Measurements from ENCODE around the gene HACE1.

The HACE1 gene

DNA sequence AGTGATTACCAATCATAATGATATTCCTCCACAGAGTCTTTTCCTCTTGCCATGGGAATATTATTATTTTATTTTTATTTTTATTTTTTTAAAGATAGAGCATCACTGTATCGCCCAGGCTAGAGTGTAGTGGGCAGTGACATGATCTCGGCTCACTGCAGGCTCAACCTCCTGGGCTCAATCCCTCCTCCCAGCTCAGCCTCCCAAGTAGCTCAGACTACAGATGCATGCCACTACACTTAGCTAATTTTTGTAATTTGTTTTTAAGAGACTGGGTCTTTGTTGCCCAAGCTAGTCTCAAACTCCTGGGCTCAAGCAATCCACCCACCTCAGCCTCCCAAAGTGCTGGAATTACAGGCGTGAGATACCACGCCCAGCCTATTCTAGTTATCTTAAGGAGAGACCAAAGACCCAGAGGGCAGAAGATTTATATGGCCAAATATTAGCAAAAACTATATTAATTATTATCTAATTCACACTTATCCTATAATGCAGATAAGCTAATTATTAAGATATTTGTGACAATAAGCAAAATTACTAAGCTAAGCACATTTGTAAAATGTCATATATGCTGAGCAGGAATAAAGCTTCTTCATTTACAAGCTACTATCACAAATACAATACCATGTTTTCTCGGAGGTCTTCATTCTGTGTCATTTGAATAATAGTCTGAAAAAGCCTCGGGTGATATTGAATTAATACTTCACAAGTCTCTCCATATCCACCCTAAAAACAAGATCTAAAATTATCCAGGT, 63.5 kb downstream of the HACE1 start:
- FAIRE-seq (no peak), DNase-seq (ENCODE audit: insufficient read length, low spot score) (no peak)
- TF ChIP-seq TAF1 (IDR thresholded peaks at IDR 0.05; ENCODE audit: low read depth, low read length) (no peak), POU2F2 (IDR thresholded peaks at IDR 0.05; ENCODE audit: low read depth, low read length) (no peak), SPI1 (IDR thresholded peaks at IDR 0.05; ENCODE audit: low read depth, low read length) (no peak), POLR2AphosphoS5 (IDR thresholded peaks at IDR 0.05; ENCODE audit: low read depth, low read length) (no peak), POLR2A (IDR thresholded peaks at IDR 0.05; ENCODE audit: low read depth, low read length) (no peak), PAX5 (IDR thresholded peaks at IDR 0.05; ENCODE audit: insufficient read depth, low read length, severe bottlenecking) (no peak)

DNA sequence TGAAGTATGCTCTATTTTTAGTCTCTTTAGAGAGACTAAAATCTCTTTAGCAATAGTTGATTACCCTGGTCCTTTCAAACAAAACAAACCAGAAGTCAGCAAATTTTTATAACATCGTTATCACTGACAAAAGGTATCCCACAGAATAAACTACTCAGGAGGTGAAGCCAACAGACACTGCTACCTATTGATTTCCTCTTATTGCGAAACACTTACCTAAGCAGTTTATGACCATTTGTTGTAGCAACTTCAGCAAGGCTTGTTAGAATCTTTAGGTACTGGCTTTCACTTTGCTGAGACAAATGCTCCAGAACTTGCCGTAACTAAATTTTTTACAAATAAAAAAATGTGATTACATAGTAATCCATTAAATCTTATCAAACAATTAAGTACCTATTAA, 64.4 kb downstream of the HACE1 start:
- TF ChIP-seq POLR2AphosphoS5 (IDR thresholded peaks at IDR 0.05; ENCODE audit: low read depth, low read length) (no peak), TAF1 (IDR thresholded peaks at IDR 0.05; ENCODE audit: low read depth, low read length) (no peak), PAX5 (IDR thresholded peaks at IDR 0.05; ENCODE audit: insufficient read depth, low read length, severe bottlenecking) (no peak), POLR2A (IDR thresholded peaks at IDR 0.05; ENCODE audit: low read depth, low read length) (no peak), POU2F2 (IDR thresholded peaks at IDR 0.05; ENCODE audit: low read depth, low read length) (no peak), SPI1 (IDR thresholded peaks at IDR 0.05; ENCODE audit: low read depth, low read length) (no peak)
- DNase-seq (ENCODE audit: insufficient read length, low spot score), result no peak
- FAIRE-seq, result no peak

DNA sequence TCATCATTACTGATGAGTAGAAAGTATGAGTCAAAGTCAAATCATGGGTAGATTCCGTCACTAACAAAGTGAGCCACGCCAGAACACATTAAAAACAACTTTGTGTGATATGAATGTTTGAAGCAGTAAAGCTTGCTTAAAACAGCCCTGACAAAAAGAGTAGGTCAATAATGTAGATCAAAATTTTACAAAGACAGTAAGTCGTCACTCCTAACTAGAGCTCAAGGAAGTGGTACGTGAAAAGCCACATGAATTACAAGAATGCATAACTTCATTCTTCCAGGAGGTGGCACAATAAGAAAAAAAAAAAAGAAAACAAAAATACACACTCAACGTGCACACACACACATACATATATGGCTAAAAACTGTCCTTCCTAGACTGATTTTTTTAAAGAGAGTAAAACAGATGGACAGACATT, 69.9 kb downstream of the HACE1 start:
- DNase-seq (ENCODE audit: insufficient read length, low spot score), result no peak

DNA sequence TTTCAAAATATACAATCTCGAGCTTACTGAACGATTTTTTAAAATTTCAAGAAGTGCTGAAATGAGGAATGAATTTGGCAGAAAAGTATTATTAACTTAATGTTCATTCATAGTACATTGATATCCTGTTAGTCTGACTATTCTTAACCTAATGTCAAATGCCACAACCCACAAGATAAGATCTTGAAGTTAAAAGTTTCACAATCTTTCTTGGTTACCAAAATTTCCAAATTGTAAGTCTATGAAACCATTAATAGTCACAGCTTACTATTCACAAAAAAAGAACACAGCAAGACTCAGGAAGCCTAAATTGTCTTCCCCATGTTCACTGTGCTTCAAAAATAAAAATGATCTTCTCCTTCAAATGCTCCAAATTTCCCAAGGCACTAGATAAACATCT, 71.3 kb downstream of the HACE1 start:
- no peak for TF ChIP-seq POU2F2 (IDR thresholded peaks at IDR 0.05; ENCODE audit: low read depth, low read length)
- TF ChIP-seq POLR2A (IDR thresholded peaks at IDR 0.05; ENCODE audit: low read depth, low read length), result no peak
- TF ChIP-seq SPI1 (IDR thresholded peaks at IDR 0.05; ENCODE audit: low read depth, low read length), result no peak
- no peak for TF ChIP-seq PAX5 (IDR thresholded peaks at IDR 0.05; ENCODE audit: insufficient read depth, low read length, severe bottlenecking)
- no peak for TF ChIP-seq TAF1 (IDR thresholded peaks at IDR 0.05; ENCODE audit: low read depth, low read length)
- DNase-seq (ENCODE audit: insufficient read length, low spot score), result no peak
- FAIRE-seq, result no peak

More for the DNA sequence above, 69.9 kb downstream of the HACE1 start:
- peak; percentile 62 for FAIRE-seq
- no peak for TF ChIP-seq PAX5 (IDR thresholded peaks at IDR 0.05; ENCODE audit: insufficient read depth, low read length, severe bottlenecking)
- no peak for TF ChIP-seq TAF1 (IDR thresholded peaks at IDR 0.05; ENCODE audit: low read depth, low read length)
- TF ChIP-seq POLR2A (IDR thresholded peaks at IDR 0.05; ENCODE audit: low read depth, low read length), result no peak
- no peak for TF ChIP-seq POLR2AphosphoS5 (IDR thresholded peaks at IDR 0.05; ENCODE audit: low read depth, low read length)
- no peak for TF ChIP-seq SPI1 (IDR thresholded peaks at IDR 0.05; ENCODE audit: low read depth, low read length)
- no peak for TF ChIP-seq POU2F2 (IDR thresholded peaks at IDR 0.05; ENCODE audit: low read depth, low read length)

DNA sequence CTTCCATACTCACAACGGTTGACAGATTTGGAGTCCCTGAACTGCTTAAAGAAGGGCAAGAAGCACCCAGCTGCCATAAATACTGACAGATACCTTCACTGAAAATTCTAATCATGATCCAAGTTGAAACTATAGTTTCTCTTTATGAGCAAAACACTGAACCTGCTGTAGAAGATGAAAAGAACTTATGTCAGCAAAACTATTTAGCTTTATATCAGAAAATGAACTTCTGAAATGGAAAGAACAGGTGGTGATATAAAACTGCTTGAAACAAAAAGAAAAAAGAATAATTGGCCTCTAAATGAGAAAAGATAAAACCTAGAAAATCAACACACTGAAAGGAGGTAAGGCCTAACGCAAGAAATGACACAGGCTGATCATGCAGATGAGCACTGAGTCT, 72.4 kb downstream of the HACE1 start:
- TF ChIP-seq POLR2A (IDR thresholded peaks at IDR 0.05; ENCODE audit: low read depth, low read length), result no peak
- no peak for TF ChIP-seq PAX5 (IDR thresholded peaks at IDR 0.05; ENCODE audit: insufficient read depth, low read length, severe bottlenecking)
- no peak for TF ChIP-seq POLR2AphosphoS5 (IDR thresholded peaks at IDR 0.05; ENCODE audit: low read depth, low read length)
- TF ChIP-seq POU2F2 (IDR thresholded peaks at IDR 0.05; ENCODE audit: low read depth, low read length), result no peak
- TF ChIP-seq TAF1 (IDR thresholded peaks at IDR 0.05; ENCODE audit: low read depth, low read length), result no peak
- TF ChIP-seq SPI1 (IDR thresholded peaks at IDR 0.05; ENCODE audit: low read depth, low read length), result no peak
- DNase-seq (ENCODE audit: insufficient read length, low spot score), result no peak
- no peak for FAIRE-seq

DNA sequence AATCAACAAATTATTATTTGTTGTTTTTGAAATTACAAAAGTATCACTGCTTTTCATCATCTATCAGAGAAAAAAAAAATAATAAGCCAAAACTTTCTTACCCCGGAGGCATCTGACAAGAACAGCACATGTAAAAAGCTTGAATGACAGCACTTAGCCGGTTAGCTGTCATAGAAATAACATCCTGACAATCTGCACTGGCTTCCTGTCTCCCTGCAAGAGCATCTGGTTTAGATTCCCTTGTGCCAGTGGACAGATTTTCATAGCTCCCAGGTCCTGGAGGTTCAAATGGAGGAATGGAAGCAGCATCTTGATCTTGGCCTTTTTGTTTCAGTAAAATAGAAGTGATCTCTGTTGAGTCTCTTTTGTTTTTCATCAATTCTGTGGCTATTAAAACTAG, 74.8 kb downstream of the HACE1 start:
- no peak for DNase-seq (ENCODE audit: insufficient read length, low spot score)
- TF ChIP-seq TAF1 (IDR thresholded peaks at IDR 0.05; ENCODE audit: low read depth, low read length), result no peak
- no peak for TF ChIP-seq PAX5 (IDR thresholded peaks at IDR 0.05; ENCODE audit: insufficient read depth, low read length, severe bottlenecking)
- no peak for TF ChIP-seq SPI1 (IDR thresholded peaks at IDR 0.05; ENCODE audit: low read depth, low read length)
- no peak for TF ChIP-seq POLR2A (IDR thresholded peaks at IDR 0.05; ENCODE audit: low read depth, low read length)
- TF ChIP-seq POLR2AphosphoS5 (IDR thresholded peaks at IDR 0.05; ENCODE audit: low read depth, low read length), result no peak
- TF ChIP-seq POU2F2 (IDR thresholded peaks at IDR 0.05; ENCODE audit: low read depth, low read length), result no peak
- no peak for FAIRE-seq

DNA sequence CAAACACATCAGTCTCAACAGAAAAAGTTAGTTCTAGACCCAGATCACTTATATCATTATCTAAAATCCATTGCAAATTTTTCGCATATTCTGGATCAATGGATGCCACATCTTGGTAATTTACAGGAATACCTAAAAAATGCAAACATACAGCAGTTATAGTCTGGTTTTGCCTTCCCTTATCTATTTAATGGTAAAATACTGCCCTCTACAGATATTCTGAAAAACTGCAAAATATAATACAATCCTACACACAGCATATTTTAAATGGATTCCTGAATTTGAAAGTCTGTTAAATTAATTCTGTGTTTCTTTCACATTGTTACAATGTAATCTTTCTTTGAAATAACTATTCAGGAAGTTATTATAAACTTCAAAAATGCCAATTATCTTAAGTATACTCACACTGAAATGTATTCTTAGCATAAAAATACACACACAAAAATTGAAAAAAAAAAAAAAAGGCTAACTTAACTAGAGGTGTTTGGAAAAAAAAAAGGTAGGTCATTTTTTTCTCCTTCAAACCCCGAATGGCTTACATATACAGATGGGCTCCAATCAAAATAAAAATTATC, 88.4 kb downstream of the HACE1 start:
- DNase-seq (ENCODE audit: insufficient read length, low spot score) (no peak), FAIRE-seq (no peak)
- no peak for TF ChIP-seq POLR2A (IDR thresholded peaks at IDR 0.05; ENCODE audit: low read depth, low read length)
- TF ChIP-seq PAX5 (IDR thresholded peaks at IDR 0.05; ENCODE audit: insufficient read depth, low read length, severe bottlenecking), result no peak
- no peak for TF ChIP-seq POU2F2 (IDR thresholded peaks at IDR 0.05; ENCODE audit: low read depth, low read length)
- no peak for TF ChIP-seq POLR2AphosphoS5 (IDR thresholded peaks at IDR 0.05; ENCODE audit: low read depth, low read length)
- no peak for TF ChIP-seq TAF1 (IDR thresholded peaks at IDR 0.05; ENCODE audit: low read depth, low read length)
- no peak for TF ChIP-seq SPI1 (IDR thresholded peaks at IDR 0.05; ENCODE audit: low read depth, low read length)

DNA sequence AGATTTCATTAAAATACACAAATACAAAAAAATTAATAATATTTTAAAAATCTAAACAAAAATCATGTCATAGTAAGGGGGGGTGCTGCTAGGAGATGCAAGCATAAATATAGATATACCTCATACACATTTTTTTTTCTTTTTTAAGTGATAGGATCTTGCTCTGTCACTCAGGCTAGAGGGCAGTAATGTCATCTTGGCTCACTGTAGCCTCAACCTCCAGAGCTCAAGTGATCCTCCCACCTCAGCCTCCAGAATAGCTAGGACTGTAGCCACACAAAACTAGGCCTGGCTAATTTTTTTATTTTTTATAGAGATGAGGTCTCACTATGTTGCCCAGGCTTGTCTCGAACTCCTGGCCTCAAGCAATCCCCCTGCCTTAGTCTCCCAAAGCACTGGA, 90.8 kb downstream of the HACE1 start:
- DNase-seq (ENCODE audit: insufficient read length, low spot score) (no peak), FAIRE-seq (no peak)
- TF ChIP-seq POLR2AphosphoS5 (IDR thresholded peaks at IDR 0.05; ENCODE audit: low read depth, low read length), result no peak
- TF ChIP-seq PAX5 (IDR thresholded peaks at IDR 0.05; ENCODE audit: insufficient read depth, low read length, severe bottlenecking), result no peak

DNA sequence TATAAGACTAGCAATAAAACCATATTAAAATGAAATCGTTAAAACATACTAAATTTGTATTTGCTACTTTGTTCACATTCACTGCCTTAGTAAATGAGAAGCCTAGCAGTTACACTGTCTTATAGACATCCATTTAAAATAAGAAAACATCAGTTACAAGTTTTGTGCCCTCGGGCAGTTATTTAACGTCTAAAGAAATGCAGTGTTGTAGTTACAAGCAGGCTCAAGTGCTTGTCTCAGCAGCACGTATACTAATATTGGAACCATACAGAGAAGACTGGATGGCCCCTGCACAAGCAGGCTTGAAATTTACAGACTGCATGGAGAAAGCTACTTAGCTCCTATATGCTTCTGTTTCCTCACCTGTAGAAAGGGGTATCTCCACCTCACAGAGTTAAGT, 93.1 kb downstream of the HACE1 start:
- TF ChIP-seq TAF1 (IDR thresholded peaks at IDR 0.05; ENCODE audit: low read depth, low read length) (no peak), POLR2AphosphoS5 (IDR thresholded peaks at IDR 0.05; ENCODE audit: low read depth, low read length) (no peak), POU2F2 (IDR thresholded peaks at IDR 0.05; ENCODE audit: low read depth, low read length) (no peak), PAX5 (IDR thresholded peaks at IDR 0.05; ENCODE audit: insufficient read depth, low read length, severe bottlenecking) (no peak), POLR2A (IDR thresholded peaks at IDR 0.05; ENCODE audit: low read depth, low read length) (no peak), SPI1 (IDR thresholded peaks at IDR 0.05; ENCODE audit: low read depth, low read length) (no peak)
- no peak for DNase-seq (ENCODE audit: insufficient read length, low spot score)
- peak; percentile 31 for FAIRE-seq
